GM18873 (cell line): ENCODE data around the gene GALNT5.
"Not testable (repeated sequence)": the region's sequence is repeated elsewhere in the genome, so short reads cannot be mapped to it uniquely, and the experiment has no call there.

Experiments used
- ATAC-seq: cut with Tn5 transposase; IDR thresholded peaks from one replicate; pipeline ENCODE4 v1.9.1; 2021; ENCODE audit warnings: mild to moderate bottlenecking, moderate library complexity, moderate number of reproducible peaks; ENCODE audit not compliant: unreplicated experiment, low FRiP score

The GALNT5 gene

DNA sequence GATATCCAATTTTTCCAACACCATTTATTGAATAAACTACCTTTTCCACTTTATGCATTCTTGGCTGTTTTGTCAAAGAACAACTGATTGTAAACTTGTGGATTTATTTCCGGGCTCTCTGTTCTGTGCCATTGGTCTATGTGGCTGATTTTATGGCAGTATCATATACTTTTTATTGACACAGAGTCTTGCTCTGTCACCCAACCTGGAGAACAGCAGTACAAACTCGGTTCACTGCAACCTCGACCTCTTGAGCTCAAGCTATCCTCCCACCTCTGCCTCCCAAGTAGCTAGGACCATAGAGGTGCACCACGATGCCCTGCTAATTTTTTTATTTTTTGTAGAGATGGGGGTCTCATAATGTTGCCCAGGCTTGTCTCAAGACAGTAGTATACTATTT, 6.7 kb upstream of the GALNT5 start:
- no peak for ATAC-seq

DNA sequence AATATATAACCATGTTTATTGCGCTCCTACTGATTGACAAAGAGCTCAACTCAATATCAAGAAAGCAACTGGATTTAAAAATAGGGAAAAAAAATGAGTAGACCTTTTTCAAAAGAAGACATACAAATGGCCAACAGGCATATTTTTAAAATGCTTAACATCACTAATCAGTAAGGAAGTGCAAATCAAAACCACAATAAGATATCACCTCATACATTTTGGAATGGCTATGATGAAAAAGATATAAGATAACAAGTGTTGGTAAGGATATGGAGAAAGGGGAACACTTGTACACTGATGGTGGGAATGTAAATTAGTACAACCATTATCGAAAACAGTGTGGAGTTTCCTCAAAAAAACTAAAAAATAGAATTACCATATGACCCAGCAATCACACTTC, 5.6 kb upstream of the GALNT5 start:
- ATAC-seq, result no peak

- no peak for ATAC-seq
These were observed 5.0 kb upstream of the GALNT5 start for GRCh38 chr2:157252529-157252928.

- ATAC-seq, result no peak
These were observed 3.5 kb upstream of the GALNT5 start for GRCh38 chr2:157254041-157254440.

DNA sequence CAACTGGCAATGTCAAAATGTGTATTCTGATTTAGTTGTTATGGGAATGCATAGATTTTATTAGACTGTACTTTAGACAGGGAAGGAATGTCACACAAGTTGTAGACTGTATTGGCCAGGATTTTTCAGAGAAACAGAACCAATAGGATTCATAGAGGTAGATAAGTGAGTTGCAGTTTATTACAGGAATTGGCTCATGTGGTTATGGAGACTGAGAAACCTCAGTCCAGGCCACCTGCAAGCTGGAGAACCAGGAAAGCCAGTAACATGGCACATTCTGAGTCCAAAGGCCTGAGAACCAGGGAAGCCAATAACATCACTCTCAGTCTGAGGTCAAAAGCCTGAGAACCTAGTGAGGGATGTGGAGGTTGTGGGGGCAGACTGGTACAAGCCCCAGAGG, 1.8 kb upstream of the GALNT5 start:
- ATAC-seq, result no peak

GRCh38 chr2:157256626-157257025, 879 bp upstream of the GALNT5 start:
- ATAC-seq, result peak; percentile 100

DNA sequence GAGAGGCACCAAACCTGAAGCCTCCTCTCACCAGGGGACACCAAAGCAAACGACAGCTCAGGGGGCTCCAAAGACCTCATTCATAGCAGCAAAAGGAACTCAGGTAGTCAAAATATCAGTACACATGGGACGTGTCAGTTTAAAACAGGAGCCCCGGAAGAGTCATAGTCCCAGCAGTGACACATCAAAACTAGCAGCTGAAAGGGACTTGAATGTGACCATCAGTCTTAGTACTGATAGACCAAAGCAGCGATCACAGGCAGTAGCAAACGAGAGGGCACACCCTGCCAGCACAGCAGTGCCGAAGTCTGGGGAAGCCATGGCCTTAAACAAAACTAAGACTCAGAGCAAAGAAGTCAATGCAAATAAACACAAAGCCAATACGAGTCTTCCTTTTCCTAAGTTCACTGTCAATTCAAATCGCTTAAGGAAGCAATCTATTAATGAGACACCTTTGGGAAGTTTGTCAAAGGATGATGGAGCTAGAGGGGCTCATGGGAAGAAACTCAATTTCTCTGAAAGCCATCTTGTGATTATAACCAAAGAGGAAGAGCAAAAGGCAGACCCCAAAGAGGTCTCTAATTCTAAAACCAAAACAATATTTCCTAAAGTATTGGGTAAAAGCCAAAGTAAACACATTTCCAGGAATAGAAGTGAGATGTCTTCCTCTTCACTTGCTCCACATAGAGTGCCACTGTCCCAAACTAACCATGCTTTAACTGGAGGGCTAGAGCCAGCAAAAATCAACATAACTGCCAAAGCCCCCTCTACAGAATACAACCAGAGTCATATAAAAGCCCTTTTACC, 1.2 kb downstream of the GALNT5 start:
- ATAC-seq, result no peak

GRCh38 chr2:157259386-157259785, 1.9 kb downstream of the GALNT5 start:
- no peak for ATAC-seq

DNA sequence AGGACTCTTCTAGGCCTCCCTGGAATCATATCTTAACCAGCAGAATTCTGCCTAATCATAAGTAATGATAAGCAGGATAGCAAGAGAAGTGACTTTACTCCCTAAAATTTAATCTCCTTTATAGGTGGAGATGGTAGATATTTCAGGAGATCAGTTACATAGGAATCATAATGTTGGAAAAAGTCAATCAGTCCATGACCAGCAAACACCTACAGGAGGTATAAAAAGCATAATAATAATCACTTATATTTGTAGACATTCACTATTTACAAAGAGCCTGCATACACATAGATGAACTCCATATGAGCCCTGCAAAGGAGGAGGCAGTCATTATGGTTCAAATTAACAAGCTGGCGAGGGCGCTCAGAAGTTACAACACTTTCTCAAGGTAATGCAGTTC, 2.5 kb downstream of the GALNT5 start:
- no peak for ATAC-seq

DNA sequence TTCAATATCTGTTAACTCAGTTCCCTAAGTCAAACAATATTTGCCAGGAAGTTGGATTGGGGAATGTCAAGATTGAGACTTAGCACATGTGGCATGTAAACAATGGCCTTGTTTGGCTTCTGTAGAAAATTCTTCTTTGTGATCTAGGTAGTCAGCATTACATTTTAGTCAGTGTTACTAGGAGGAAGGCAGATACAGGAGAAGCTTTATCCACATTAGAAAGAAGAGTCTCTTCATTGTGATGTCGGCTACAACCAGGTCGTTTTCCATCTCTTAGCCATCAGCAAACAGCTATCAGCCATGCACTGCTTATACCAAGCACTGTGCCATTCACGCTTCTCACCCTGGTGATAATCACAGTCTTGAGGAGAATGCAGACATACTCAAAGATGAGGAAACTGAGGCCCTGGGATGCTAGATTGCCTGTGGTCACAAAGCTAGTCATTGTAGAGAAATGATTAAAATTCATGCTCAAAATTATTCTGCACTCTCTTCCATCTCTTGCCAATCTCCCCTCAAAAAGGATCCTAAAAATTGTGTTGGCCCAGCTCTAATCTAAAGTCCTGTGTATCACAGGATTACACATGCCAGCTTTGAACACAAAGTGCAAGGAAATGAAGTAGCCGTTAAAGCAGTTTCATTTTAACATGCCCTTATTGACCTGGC, 3.2 kb downstream of the GALNT5 start:
- ATAC-seq, result no peak

GRCh38 chr2:157261199-157261782, 3.8 kb downstream of the GALNT5 start:
- no peak for ATAC-seq

DNA sequence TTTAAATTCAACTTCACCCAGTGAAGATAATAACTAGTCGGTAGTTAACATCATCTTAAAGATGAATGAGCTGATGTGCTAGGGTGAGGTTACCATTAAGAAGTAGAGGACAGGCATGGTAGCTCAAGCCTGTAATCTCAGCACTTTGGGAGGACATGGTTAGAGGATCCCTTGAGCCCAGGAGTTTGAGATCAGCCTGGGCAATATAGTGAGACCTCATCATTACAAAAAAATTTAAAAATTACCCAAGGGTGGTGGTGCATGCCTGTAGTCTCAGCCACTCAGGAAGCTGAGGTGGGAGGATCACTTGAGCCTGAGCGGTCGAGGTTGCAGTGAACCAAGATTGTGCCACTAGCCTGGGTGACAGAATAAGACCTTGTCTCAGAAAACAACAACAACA, 4.7 kb downstream of the GALNT5 start:
- ATAC-seq, result no peak

DNA sequence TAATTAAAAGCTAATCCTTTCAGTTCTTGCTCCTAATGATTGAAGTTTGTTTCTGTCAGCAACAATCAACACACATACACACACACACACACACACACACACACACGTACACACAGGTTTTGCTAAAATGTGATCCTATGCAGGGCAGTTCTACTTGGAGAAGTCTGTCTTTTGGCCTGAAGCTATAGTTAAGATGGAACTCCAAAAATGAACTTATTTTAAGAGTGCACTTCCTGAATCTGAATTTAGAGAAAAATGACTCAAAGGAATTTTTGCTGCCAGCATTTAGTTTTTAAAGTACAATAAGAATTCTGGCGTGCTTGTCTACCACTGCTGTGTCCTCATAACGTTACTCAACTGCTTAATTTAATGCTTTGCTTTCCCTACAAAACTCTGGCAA, 6.6 kb downstream of the GALNT5 start:
- no peak for ATAC-seq

DNA sequence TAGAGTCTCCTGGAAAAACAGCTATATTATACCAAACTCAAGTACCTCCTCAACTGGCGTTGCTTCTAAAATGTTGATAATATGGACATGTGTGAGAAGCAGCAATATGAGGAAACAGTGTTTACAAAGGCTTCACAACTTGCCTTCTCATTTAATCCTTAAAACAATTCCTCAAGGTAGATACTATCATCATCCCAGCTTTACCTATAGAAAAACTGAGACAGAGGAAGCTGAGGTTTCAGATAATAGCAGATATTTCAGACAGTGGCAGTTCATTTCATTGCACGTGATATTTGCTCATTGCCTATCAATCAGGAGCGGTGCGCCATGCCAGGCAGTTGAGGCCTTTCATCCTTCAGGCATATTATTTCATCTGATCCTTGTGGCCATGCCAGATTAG, 8.3 kb downstream of the GALNT5 start:
- ATAC-seq, result no peak

DNA sequence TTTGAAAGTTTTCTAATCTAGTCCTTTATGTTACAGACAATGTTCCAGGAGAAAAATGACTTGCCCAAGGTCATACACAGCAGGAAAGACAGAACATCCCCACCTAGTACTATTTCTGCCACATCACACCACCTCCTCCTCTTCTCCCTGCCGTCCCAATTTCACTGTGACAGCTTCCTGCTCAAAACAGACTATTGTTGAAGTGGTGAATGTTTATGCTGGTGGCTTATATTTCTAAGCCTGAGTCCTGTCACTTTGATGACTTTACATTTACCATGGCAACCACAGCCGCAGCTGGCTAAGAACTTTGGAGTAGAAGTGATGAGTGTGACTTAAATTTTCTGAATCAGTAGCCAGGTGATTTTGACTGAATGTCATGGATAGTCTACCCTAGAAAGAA, 10.0 kb downstream of the GALNT5 start:
- no peak for ATAC-seq

DNA sequence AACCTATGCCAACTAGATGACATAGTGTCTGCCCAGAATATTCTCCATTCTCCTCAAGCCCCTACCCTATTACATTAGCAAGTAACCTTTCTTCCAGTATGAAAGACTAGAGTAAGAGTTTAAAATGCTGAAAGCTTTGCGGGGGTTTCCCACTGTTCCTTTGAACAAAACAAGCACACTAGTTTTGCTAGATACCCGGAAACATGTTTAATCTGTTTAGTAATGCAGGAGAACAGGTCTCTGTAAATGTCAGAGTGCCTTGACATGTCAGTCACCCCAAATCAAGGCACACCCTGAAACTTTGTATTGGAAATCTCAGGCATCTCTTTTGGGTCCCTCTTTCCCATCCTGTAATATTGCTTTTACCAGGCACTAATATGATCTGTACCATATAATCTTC, 11.6 kb downstream of the GALNT5 start:
- no peak for ATAC-seq

DNA sequence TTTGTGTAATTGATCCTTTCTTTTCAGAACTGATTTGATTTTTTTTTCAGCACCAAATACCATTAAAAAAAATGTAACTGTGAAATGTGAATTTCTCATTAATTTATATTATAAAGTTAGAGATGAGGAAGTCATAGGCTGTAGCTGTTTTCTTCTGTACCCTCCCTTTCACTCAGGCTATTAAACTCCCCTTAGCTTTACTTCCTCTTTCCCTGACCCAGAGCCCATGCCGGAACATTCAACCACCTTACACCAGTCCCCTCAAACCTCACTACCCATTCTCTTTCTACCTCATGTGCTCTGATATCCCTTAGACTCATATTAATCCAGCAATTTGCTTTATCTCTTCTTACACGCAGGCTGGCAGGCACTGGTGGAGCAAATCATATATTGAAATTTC, 12.4 kb downstream of the GALNT5 start:
- ATAC-seq, result no peak

DNA sequence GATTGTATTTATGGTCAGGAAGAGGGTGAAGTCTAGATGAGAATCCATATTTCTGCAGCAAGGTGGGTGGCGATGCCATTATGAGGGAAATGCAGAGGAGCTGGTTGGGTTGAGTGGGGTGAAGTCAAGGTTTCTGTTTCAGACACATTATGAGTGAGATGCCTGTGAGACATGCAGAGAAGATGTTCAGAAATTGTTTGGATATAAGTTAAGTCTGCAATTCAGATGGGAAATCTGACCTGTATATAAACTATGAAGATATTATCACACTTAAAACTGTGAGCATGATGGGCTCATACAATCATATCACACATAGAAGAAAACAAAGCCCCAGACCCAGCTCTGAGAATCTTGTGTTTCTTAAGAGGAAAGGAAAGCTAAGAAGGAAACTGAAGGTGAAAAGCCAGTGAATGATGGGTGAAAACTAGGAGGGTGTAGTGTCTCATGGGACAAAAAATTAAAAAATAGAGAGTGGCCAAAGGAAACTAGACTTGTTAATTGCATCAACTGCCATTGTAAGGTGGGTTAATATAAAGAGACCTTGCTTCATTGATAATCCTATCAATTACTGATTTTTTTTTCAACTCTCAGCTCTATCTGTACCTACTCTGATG, 14.2 kb downstream of the GALNT5 start:
- peak; percentile 48 for ATAC-seq

DNA sequence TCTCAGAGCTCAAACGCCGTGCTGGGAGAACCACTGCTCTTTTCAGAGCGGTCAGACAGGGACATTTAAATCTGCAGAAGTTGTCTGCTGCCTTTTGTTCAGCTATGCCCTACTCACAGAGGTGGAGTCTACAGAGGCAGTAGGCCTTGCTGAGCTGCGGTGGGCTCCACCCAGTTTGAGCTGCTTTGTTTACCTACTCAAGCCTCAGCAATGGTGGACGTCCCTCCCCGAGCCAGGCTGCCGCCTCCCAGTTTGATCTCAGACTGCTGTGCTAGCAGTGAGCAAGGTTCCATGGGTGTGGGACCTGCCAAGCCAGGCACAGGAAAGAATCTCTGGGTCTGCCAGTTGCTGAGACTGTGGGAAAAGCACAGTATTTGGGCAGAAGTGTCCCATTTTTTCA, 21.8 kb downstream of the GALNT5 start:
- not testable (repeated sequence) for ATAC-seq

GRCh38 chr2:157281316-157281715, 23.8 kb downstream of the GALNT5 start:
- no peak for ATAC-seq

GRCh38 chr2:157283468-157283867, 26.0 kb downstream of the GALNT5 start:
- ATAC-seq, result no peak
